Neuronal stem cell (in vitro differentiated cells): ENCODE measurements around the gene STAT6.
A peak's percentile ranks its signal among the peaks of the same experiment; 100 is the strongest.

ENCODE experiments used
- DNase-seq: peaks from one replicate; pipeline ENCODE4 v3.0.0-alpha.2; 2013; ENCODE audit warnings: low spot score
- H2AFZ ChIP-seq: one replicate; pipeline ENCODE4 v1.6.1; 2013; ENCODE audit warnings: mild to moderate bottlenecking, low read length, inconsistent platforms
- H2AK5ac ChIP-seq: 2 replicates; pipeline ENCODE4 v1.6.1; 2013; ENCODE audit warnings: low read depth, mild to moderate bottlenecking, inconsistent platforms, low read length, moderate library complexity, mixed read lengths
- H2BK120ac ChIP-seq: 2 replicates; pipeline ENCODE4 v1.6.1; 2013; ENCODE audit warnings: low read depth, mild to moderate bottlenecking, inconsistent platforms, low read length, moderate library complexity, mixed read lengths
- H2BK12ac ChIP-seq: one replicate; pipeline ENCODE4 v1.6.1; 2013; ENCODE audit warnings: low read length, inconsistent platforms
- H2BK15ac ChIP-seq: 2 replicates; pipeline ENCODE4 v1.6.1; 2013; ENCODE audit warnings: mild to moderate bottlenecking, low read length, inconsistent platforms, mixed read lengths
- H2BK5ac ChIP-seq: one replicate; pipeline ENCODE4 v1.6.1; 2013; ENCODE audit warnings: inconsistent platforms, mild to moderate bottlenecking, low read length, moderate library complexity
- H3K14ac ChIP-seq: one replicate; pipeline ENCODE4 v1.6.1; 2013; ENCODE audit warnings: low read length, inconsistent platforms
- H3K18ac ChIP-seq: 2 replicates; pipeline ENCODE4 v1.6.1; 2013; ENCODE audit warnings: low read length, inconsistent platforms
- H3K23ac ChIP-seq: 2 replicates; pipeline ENCODE4 v1.6.1; 2013; ENCODE audit warnings: low read depth, mild to moderate bottlenecking, mixed read lengths, low read length, inconsistent platforms; ENCODE audit not compliant: poor library complexity
- H3K27ac ChIP-seq: replicated peaks from 3 replicates; pipeline ENCODE4 v1.5.1; 2013; ENCODE audit warnings: low read length, inconsistent platforms
- H3K27me3 ChIP-seq, 3 experiments: 2 replicates each; pipeline ENCODE4 v1.6.1; 2013; ENCODE audit warnings: low read length in 3 of 3, mild to moderate bottlenecking in 2 of 3, inconsistent platforms in 1 of 3, low read depth in 1 of 3, mixed read lengths in 1 of 3, moderate library complexity in 1 of 3; ENCODE audit not compliant: control insufficient read depth in 3 of 3, insufficient read depth in 3 of 3
- H3K36me3 ChIP-seq, 2 donors: replicated peaks in 1 of 2; 2 replicates each; pipeline ENCODE4 v1.6.1; 2013; ENCODE audit warnings: low read length in 2 of 2; ENCODE audit not compliant: control insufficient read depth in 2 of 2, insufficient read depth in 2 of 2
- H3K4ac ChIP-seq: 2 replicates; pipeline ENCODE4 v1.6.1; 2013; ENCODE audit warnings: inconsistent platforms, mild to moderate bottlenecking, low read length, moderate library complexity
- H3K4me1 ChIP-seq, 2 donors: 1 replicate in 1 of 2; 2 replicates in 1 of 2; pipeline ENCODE4 v1.6.1; 2013; ENCODE audit warnings: low read length in 2 of 2, low read depth in 1 of 2; ENCODE audit not compliant: control insufficient read depth in 2 of 2, insufficient read depth in 1 of 2
- H3K4me2 ChIP-seq: one replicate; pipeline ENCODE4 v1.6.1; 2013; ENCODE audit warnings: mild to moderate bottlenecking, low read length, inconsistent platforms; ENCODE audit not compliant: insufficient read depth, poor library complexity, severe bottlenecking
- H3K4me3 ChIP-seq, 2 donors: 2 replicates each; pipeline ENCODE4 v1.5.1; 2013; ENCODE audit warnings: low read length in 2 of 2, mild to moderate bottlenecking in 2 of 2, inconsistent platforms in 1 of 2, moderate library complexity in 1 of 2
- H3K79me1 ChIP-seq: one replicate; pipeline ENCODE4 v1.6.1; 2013; ENCODE audit warnings: low read depth, mild to moderate bottlenecking, inconsistent platforms, low read length, moderate library complexity
- H3K9ac ChIP-seq: one replicate; pipeline ENCODE4 v1.6.1; 2013; ENCODE audit warnings: mild to moderate bottlenecking, low read depth, low read length, inconsistent platforms; ENCODE audit not compliant: poor library complexity
- H3K9me3 ChIP-seq, 2 donors: replicated peaks in 1 of 2; 2 replicates each; pipeline versions ENCODE3 to v1.6.1; 2013; ENCODE audit warnings: low read length in 2 of 2, mild to moderate bottlenecking in 2 of 2, inconsistent platforms in 1 of 2, low read depth in 1 of 2, mixed read lengths in 1 of 2, moderate library complexity in 1 of 2; ENCODE audit not compliant: control insufficient read depth in 2 of 2, insufficient read depth in 1 of 2
- H4K8ac ChIP-seq: one replicate; pipeline ENCODE4 v1.6.1; 2013; ENCODE audit warnings: low read depth, mild to moderate bottlenecking, inconsistent platforms, low read length, moderate library complexity
- H4K91ac ChIP-seq: one replicate; pipeline ENCODE4 v1.6.1; 2013; ENCODE audit warnings: low read length, low read depth, mild to moderate bottlenecking, inconsistent platforms; ENCODE audit not compliant: poor library complexity
- WGBS, 2 donors: extraction: QIAGEN DNeasy Blood & Tissue Kit; methylation state at CpG; one replicate each; pipeline ENCODE4 v1.1.7; 2013; ENCODE audit warnings: missing lambda C conversion rate in 2 of 2, mixed read lengths in 1 of 2; ENCODE audit not compliant: insufficient read length in 2 of 2, insufficient replicate concordance in 1 of 2; ENCODE audit errors: extremely low coverage in 2 of 2; 5-methylcytosine and 5-hydroxymethylcytosine counted together

Gene STAT6

DNA sequence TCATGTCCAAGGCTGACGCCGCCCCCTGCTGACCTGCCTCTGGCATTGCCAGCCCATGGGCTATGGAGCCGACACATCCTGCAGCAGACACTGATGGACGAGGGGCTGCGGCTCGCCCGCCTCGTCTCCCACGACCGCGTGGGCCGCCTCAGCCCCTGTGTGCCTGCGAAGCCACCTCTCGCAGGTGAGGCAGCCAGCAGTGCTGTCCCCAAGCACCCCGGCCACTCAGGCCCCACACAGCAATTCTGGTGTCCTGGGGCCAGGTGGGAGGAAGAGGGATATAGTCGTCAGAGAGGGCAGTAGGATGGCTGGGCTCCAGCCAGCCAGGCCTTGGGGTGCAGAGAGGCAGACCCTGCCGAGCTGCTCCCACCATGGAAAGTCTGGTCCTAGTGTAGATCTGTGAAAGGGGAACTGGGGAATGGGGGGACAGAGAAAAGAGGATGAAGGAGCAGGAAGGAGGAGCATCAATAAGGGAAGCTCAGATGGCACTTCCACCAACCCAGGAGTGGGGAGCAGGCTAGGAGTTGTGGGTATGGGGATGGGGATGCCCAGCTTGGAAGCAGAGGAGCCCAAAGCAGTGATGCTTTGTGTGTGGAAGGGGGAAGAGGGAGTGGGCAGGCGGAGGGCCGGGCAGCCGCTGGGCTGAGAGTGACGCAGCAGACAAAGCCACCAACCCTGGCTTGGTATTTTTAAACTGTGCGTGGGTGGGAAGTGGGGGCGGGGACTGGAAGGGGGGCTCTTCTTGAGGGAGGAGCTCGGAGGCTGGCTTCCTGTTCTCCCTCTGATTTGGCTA, 17.6 kb downstream of the STAT6 start:
- H3K4me2 ChIP-seq, result peak overlapping the region; percentile 29
- H3K79me1 ChIP-seq, result peaks cover 16% of the 10 kb centered on the region
- no peaks in the 10 kb centered on the region for H3K27me3 ChIP-seq
- peak overlapping the region; percentile 95 for H2AK5ac ChIP-seq
- H3K9ac ChIP-seq, result peak overlapping the region; percentile 85
- peak overlapping the region; percentile 92 for H4K91ac ChIP-seq
- peaks cover 37 to 38% of the 10 kb centered on the region in 2 donors for H3K4me1 ChIP-seq
- peak overlapping the region; percentile 93 for H3K18ac ChIP-seq
- peak overlapping the region; percentile 46 for H2AFZ ChIP-seq
- peak overlapping the region; percentile 60 for H3K23ac ChIP-seq
- WGBS, 2 donors, result no CpG with 5 or more reads among the region's 24 CpGs
- H3K14ac ChIP-seq, result peak overlapping the region; percentile 14
- H3K4me3 ChIP-seq, result peak overlapping the region in 1 of 2 donors; percentile 15
- peak overlapping the region; percentile 74 for H3K27ac ChIP-seq
- H2BK12ac ChIP-seq, result peak overlapping the region; percentile 89
- H3K9me3 ChIP-seq, result no peaks in the 10 kb centered on the region
- H2BK120ac ChIP-seq, result peak overlapping the region; percentile 56
- peak; percentile 77 for DNase-seq
- peak overlapping the region; percentile 55 for H2BK5ac ChIP-seq
- peak overlapping the region; percentile 96 for H2BK15ac ChIP-seq
- H4K8ac ChIP-seq, result peak overlapping the region; percentile 88
- H3K36me3 ChIP-seq, result peaks cover 39 to 79% of the 10 kb centered on the region in 2 donors
- peak overlapping the region; percentile 86 for H3K4ac ChIP-seq

DNA sequence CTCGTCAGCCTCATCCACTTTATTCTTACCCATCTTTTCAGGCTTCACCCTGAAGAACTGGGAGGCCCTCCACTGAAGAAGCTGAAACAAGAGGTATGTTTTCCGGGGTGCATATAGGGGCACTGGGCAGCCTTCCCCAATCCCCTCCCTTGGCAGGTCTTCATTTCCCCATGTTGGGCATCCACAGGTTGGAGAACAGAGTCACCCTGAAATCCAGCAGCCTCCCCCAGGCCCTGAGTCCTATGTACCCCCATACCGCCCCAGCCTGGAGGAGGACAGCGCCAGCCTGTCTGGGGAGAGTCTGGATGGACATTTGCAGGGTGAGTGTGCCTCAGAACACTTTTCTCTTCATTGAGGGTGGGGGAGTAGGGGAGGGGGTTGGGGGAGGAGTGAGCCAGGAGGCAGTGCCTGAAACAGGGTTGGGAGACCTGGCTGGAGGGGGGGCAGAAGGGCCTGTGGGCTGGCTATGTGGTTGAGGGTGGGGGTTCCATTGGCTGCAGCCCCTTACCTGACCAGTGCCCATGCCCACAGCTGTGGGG, 18.2 kb downstream of the STAT6 start:
- Histone ChIP-seq H4K91ac (no peak overlapping the region), H4K8ac (no peak overlapping the region), H2BK15ac (no peak overlapping the region), H3K4me3 (peak overlapping the region in 1 of 2 donors; percentile 9), H3K18ac (peak overlapping the region; percentile 93), H3K4ac (no peak overlapping the region), H2BK120ac (no peak overlapping the region), H3K9me3 (no peaks in the 10 kb centered on the region), H3K4me2 (no peak overlapping the region), H2AK5ac (peak overlapping the region; percentile 95), H2BK5ac (peak overlapping the region; percentile 54), H3K27ac (peak overlapping the region; percentile 74), H3K23ac (peak overlapping the region; percentile 60), H3K14ac (no peak overlapping the region), H2AFZ (no peak overlapping the region), H3K79me1 (peaks cover 16% of the 10 kb centered on the region), H3K4me1 (peaks cover 38 to 40% of the 10 kb centered on the region in 2 donors), H3K36me3 (peaks cover 39 to 73% of the 10 kb centered on the region in 2 donors), H2BK12ac (no peak overlapping the region), H3K9ac (no peak overlapping the region), H3K27me3 (no peaks in the 10 kb centered on the region)
- DNase-seq, result no peak
- no CpG with 5 or more reads among the region's 4 CpGs for WGBS, 2 donors

DNA sequence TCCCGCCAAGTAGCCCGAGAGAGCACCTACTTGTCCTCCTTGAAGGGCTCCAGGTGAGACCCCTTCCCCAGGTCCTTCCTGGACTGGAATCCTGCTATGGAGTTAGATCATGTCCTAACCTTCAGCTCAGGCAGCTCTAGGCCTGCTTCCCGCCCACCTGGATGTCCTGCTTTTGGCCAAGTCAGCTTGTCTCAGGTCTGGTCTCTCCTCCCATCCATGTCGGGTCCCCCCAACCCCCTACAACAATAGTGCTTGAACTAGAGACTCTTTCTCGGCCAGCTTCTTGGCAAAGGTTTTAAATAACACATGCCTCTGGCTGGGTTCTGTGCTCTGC, 18.7 kb downstream of the STAT6 start:
- WGBS, 2 donors, result no CpG with 5 or more reads among the region's 5 CpGs
- Histone ChIP-seq H3K4ac (no peak overlapping the region), H3K18ac (no peak overlapping the region), H3K36me3 (peaks cover 39 to 68% of the 10 kb centered on the region in 2 donors), H2BK120ac (no peak overlapping the region), H3K23ac (no peak overlapping the region), H3K9me3 (no peaks in the 10 kb centered on the region), H3K9ac (no peak overlapping the region), H2AFZ (no peak overlapping the region), H3K27ac (peak overlapping the region; percentile 41), H3K4me3 (no peak overlapping the region), H4K91ac (no peak overlapping the region), H3K27me3 (no peaks in the 10 kb centered on the region), H4K8ac (no peak overlapping the region), H2BK12ac (no peak overlapping the region), H3K79me1 (peaks cover 16% of the 10 kb centered on the region), H3K4me2 (no peak overlapping the region), H2BK5ac (no peak overlapping the region), H2BK15ac (no peak overlapping the region), H2AK5ac (no peak overlapping the region), H3K14ac (no peak overlapping the region), H3K4me1 (peaks cover 39 to 40% of the 10 kb centered on the region in 2 donors)
- DNase-seq, result no peak
